Activated CD4-positive, alpha-beta T cell treated with anti-CD3 and anti-CD28 coated beads, Interleukin-2, Interleukin-4, amounts not matched to agents 100 ng/mL and 50 ng/mL, durations not matched to agents 16 hours and 8 hours (primary cell): Measurements from ENCODE around the gene INSR.

Experiments
- DNase-seq: peaks from one replicate; pipeline ENCODE4 v3.0.0-alpha.2; 2020; ENCODE audit warnings: low spot score

Gene INSR

DNA sequence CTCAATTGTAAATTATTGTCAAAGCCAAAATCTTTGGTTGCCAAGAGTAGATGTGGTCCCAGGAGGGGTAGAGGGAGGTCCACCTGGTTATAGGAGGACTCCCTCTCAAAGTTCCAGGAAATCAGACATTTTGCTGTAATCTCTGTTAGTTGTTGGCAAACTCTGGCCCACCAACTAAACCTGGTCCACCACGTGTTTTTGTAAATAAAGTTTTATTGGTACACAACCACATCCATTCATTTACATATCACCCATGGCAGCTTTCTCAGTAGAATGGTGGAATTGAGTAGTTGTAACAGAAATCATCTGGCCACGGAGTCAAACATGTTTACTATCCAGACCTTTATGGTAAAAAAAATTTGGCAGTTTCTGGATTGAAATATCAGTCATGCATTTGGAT, 154.1 kb downstream of the INSR start:
- DNase-seq: no peak

DNA sequence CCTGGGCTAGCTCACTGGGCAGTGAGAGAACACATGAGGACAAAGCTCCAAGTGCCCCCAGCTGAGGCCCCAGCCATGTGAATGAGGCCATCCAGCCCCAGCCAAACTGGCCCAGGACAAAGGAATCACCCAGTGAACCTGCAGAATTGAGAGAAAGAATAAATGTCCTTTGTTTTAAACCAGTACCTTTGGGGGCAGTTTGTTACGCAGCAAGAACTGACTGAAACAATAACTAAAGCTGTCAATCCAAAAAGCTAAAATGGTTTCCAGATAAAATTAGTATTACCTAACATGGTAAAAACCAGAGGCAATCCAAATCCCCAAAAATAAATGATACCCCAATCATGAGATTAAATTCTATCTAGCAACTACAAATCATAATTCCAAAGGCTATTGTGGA, 155.1 kb downstream of the INSR start:
- DNase-seq: no peak

DNA sequence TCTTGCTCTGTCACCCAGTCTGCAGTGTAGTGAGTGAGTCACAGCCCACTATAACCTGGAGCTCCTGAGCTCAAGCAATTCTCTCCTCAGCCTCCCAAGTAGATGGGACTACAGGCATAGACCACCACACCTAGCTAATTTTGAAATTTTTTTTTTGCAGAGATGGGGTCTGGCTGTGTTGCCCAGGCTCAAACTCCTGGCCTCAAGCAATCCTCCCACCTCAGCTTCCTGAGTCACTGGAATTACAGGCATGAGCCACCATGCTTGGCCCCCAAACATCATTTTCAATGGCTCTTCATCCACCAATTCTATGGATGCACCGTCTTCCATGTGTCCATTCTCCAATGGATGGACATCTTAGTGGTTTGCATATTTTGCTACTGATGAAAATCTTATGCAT, 155.8 kb downstream of the INSR start:
- DNase-seq: no peak

DNA sequence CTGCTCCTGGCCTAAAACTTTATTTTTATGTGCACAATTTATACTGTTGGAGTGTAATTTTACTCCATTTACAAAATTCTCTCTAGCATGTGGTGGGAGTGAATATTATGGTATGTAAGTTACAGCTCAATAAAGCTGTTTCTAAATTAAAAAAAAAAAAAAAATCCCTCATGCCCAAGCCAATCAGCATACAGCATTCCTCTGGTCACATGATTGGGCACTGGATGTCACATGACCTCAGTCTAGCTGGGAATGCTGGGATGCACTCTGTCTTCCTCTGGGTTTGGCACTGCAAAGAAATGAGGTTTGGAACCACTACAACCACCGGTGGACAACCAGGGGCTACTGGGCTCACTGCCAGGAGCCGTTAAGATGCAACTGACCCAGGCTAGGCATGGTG, 157.1 kb downstream of the INSR start:
- no peak for DNase-seq

DNA sequence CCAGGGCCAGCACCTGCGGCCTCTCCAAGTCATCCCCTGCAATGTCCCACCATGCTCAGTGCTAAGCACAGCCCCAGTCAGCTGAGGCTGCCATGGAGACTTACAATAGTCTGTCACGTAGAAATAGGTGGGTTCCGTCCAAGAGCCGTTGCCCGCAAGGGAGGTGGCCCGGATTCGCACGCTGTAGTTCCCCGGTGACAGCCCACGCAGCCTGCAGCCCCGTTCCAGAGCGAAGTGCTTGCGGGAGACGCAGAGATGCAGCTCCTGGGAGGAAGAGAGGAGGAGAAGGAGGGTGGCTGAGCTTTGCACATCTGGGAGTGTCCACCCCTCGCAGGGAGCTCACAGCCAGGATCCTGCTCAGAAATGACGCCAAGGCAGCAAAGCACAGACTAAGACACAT, 162.2 kb downstream of the INSR start:
- no peak for DNase-seq

DNA sequence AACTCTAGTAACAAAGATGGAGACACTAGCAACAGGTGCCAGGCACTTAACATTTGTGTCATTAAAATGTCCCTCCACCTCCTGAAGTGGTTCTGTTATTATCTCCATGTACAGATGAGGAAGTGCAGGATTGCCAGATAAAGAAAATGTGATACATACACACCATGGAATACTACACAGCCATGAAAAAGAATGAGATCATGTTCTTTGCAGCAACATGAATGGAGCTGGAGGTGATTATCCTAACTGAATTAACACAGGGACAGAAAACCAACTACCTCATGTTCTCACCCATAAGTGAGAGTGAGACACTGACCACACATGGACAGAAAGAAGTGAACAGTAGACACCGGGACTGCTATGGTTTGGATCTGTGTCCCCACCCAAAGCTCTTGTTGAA, 164.2 kb downstream of the INSR start:
- no peak for DNase-seq

DNA sequence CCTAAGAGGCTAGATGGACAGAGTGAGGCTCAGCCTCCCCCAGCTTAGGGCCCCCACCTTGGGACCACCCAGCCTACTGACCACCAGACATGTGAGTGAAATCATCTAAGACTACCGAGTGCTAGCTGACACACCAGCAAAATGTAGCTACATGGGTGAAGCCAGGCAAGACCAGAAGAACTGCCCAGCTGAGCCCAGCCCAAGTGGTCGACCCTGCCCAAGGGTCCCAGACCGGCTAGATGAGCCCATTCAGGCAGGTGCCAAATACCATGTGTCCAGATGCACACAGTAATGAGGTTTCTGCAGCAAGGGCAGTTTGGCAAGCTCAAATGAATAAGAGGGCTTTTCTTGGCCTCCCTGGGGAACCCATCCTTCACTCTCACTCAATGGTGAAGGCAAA, 168.1 kb downstream of the INSR start:
- DNase-seq: no peak

DNA sequence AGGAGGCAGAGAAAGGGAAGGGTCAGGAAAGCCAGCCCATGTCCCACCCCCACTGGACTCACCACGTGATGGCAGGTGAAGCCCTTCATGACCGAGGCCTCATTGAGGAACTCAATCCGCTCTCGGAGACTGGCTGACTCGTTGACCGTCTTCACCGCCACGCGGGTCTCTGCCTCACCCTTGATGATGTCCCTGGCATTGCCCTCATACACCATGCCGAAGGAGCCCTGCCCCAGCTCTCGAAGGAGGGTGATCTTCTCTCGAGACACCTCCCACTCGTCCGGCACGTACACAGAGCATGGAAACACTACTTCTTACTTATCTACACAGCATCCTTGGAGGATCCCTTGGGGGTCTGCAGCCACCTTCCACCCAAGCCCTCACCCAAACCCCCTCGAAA, 169.0 kb downstream of the INSR start:
- no peak for DNase-seq

DNA sequence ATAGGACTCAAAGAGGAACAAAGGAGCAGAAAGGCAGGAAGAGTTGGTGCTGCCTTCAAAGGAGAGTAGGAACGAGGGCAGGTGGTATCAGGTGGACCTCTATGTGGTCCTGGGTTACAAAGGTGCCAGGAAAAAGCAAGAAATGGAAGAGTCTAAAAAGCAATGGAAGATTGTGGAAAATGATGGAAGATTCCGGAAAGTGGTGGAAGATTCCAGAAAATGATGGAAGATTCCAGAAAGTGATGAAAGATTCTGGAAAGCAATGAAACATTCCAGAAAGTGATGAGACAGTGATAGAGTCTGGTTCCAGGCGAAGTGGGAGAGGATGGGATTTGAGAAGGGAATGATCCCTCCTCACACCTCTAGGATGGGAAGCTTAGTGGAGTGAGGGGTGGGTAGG, 169.4 kb downstream of the INSR start:
- no peak for DNase-seq

DNA sequence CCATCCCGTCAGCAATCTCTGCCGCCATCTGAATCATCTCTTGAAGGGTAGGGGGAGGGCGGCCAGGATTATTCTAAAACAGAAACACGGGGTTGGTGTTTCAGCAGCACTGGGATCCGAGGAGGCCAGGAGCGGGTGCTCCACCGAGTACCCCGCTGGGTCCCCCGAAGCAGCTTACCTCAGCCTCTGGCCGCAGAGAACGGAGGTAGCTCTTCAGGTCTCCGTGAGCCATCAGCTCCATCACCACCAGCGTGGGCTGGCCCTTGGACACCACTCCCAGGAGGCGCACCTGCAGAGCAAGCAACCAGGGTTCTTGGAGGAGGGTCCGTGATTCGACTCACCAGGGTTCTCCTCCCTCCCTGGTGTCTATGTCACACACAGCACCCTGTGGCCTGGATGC, 171.5 kb downstream of the INSR start:
- no peak for DNase-seq

DNA sequence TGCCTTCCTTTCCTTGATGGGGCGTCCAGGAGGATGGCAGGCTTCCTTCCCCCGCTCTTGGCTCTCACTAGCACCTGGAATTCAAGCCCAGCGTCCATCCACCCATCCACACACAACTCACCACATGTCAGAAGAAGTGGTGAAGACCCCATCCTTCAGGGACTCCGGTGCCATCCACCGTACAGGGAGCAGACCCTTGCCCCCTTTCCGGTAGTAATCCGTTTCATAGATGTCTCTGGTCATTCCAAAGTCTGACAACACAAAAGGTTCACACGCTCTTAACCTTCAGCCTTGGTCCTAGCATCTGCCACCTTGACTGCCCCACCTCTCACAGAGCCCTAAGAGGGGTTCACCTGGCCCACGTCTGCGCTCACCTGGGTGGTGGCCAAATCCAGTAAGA, 173.7 kb downstream of the INSR start:
- no peak for DNase-seq

DNA sequence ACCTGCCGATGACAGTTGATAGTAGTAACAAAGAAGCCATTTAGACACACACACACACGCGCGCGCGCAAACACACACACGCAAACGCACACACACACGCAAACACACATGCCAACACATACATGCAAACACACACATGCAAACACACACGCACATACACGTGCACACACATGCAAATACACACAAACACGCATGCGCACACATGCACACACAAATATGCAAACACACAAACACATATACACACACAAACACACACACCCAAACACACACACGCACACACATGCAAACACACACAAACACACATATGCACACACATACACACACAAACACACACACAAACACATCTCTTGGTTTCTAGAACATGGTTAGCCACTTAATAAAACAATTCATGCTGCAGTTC, 174.6 kb downstream of the INSR start:
- no peak for DNase-seq

DNA sequence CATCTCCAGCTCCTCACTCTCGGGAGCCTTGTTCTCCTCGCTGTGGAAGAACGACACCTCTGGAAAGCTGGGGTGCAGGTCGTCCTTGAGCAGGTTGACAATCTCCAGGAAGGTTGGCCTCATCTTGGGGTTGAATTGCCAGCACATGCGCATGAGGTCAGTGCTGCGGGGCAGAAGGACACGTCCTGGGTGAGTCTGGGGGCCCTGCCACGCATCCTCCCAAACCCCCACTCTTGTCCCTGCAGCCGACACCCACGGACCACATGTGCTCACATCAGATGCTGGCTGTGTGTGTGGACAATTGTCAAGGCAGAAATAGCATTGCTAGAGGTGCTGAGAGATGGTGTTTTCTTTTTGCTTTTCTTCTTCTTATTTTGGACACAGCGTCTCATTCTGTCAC, 177.0 kb downstream of the INSR start:
- no peak for DNase-seq

DNA sequence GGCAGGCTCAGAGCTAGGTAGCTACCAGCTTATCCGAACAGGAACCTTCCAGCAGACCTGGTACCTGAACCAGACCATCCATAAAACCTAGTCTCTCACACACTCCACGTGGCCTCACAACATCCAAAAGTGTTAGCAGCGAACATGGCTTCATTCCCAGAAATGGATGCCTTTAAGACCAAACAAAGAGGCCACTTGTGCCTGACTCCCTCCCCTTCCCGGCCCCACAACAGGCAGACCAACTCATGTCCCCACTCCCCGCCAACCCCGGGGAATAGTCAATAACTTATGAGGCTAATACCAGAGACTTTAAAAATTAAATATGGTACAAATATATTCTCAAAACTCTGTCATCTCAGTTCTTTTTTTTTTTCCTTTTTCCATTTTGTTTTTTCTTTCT, 178.5 kb downstream of the INSR start:
- DNase-seq: no peak

DNA sequence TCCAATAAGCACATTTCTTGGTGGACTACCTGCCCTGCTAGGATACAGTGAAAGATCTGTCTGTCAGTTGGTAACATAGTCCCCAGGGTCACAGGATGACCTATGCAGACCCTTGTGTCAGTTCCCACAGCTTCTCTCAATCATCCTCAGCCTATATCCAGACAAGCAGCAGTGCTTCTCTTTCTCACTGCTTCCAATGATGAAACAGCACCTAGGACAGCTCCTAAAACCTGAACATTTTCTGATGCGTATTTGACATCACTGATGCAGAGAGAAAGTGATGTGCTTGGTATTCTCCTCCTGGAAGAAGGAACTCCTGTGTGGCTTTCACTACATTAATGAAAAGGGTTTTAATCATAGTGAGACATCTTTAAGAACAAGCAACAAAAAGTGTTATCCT, 181.0 kb downstream of the INSR start:
- no peak for DNase-seq

DNA sequence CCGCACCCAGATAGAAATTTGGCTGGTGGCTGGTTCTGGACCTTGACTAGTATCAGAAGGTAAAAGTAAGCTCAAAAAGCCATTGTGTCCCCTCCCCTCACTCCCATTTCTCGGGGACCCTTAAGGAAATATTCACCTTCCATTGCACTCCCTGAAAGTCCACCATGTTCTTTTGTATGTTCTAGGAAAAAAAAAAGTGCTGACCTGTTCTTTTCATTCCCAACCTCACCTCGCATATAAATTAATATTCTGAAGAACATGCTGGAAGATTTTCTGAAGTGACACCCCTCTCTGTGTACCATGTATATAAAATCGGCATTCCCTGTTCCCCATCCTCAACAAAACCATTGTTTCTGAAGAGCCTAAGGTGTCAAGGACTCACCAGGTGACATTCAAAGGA, 181.5 kb downstream of the INSR start:
- DNase-seq: no peak

DNA sequence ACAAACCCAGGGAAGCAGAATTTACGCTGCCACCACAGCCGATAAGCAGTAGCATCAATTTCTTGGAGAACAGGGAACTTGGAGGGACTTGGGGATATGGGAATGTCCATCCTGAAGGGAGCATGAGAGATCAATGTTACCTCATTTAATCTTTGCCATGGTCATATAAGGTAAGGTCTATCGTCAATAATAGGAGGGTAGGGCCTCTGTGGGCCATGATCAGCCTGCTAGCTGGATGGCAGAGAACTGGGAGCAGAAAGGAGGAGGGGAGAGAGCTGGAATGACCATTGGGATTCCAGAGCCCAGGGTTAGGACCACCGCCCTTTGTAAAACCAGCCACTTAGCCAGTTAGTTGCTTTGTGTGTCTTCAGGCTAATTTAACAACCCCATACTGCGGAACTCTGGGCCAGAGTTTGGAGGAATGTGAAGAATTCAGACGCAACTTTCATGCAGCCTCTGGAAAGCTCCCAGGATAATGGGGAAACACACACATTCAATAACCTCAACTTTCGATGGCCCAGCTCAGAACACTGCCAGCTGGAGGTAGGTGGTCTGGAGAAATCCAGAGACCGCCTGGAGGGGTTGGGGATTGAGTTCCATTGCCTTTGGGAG, 184.4 kb downstream of the INSR start:
- DNase-seq: no peak

DNA sequence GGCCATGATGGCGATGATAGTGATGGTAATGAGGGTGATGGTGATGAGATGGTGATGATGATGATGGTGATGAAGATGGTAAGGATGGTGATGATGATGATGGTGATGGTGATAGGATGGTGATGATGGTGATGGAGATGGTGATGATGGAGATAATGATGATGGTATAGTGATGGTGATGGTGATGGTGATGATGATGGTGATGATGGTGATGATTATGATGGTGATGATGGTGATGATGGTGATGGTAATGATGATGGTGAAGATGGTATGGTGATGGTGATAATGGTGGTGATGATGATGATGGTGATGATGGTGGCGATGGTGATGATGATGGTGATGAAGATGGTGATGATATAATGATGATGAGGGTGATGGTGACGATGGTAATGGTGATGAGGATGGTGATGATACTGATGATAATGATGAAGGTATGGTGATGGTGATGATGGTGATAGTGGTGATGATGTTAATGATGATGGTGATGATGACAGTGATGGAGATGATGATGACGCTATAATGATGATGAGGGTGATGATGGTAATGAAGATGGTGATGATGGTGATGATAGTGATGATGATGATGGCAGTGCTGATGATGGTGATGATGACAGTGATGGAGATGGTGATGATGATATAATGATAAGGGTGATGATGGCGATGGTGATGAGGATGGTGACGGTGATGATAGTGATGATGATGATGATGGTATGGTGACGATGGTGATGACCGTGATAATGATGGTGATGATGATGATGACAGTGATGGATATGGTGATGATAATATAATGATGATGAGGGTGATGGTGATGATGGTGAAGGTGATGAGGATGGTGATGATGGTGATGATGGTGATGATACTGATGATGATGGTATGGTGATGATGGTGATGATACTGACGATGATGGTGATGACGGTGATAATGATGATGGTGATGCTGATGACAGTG, 187.2 kb downstream of the INSR start:
- no peak for DNase-seq

DNA sequence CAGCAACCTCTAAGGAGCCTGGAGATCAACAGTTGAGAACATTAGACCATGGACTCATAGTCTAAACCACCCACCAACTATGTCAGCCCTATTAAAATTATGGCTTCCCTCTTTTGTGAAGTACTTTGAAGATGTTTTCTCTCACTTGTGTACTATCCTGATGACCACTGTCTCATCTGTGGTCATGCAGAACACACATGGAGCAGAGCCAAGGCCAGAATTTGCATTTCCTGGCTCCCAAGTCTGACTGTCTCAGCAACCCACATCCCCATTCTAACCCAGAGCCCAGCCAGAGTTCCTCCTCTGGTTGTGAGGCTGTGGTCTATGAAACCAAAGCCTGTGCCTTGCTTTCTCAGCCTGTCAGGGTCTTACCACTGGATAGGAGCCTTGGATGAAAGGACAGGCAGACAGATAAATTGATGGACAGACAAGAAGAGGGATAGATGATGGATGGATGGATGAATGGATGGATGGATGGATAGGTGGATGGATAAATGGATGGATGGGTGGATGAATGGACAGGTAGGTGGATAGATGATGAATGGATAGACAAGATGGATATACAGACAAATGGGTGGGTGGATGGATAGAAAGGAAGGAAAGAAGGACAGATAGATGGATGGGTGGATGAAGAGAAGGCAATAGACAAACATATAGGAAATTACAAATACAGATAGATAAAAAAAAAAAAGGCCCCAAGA, 189.3 kb downstream of the INSR start:
- DNase-seq: no peak

DNA sequence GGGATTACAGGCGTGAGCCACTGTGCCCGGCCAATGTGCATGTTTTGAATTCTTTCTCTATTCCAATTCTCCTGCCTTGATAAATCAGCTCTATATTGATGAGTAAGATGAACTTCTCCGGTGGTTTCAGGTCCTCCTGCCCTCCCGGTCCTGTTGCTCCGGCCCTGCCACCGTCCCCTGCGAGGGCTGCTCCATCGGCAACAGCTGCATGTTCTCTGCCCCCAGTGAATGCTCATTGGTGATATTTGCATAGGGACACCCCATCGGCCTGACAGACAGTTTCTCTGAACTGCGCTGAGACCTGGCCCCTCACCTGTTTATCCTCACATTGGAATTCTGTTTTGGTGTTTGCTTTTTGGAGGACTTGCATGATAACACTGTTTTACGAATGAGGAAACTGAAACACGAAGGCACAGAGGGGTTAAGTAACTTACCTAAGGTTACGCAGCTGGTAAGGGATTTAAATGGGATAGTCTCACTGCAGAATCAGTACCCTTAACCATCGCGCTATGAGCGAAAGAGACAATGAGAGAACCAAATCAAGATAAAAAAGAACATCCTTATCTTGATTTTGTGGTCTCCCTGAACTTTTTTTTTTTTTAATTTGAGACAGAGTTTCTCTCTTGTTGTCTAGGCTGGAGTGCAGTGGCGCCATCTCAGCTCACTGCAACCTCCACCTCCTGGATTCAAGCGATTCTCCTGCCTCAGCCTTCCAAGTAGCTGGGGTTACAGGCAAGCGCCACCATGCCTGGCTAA, 192.5 kb downstream of the INSR start:
- no peak for DNase-seq

DNA sequence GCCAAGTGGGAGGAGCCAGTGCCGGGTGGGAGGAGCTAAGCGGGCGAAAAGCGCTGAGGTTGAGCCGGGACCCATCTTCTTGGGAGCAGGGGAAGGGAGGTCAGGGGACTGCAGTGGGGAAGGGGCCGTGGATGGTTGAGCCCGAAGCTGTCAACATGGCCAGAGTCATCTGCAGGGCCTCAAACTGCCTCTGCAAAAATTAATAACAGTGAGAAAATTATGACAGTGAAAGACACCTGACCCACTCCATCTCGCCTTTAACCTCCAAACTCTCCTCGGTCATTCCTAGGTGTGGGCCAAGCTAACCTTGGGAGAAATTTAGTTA, 194.7 kb downstream of the INSR start:
- no peak for DNase-seq
